ENCODE results near the gene CMIP. TPM values are rescaled to one million over a fixed set of nuclear protein-coding genes. Genes with fewer than 3 reads are reported as not detected.
A peak's percentile ranks its signal among the peaks of the same experiment; 100 is the strongest.

CMIP gene
- total RNA-seq, 1 donor from 2014 or later: 46.6 TPM

DNA sequence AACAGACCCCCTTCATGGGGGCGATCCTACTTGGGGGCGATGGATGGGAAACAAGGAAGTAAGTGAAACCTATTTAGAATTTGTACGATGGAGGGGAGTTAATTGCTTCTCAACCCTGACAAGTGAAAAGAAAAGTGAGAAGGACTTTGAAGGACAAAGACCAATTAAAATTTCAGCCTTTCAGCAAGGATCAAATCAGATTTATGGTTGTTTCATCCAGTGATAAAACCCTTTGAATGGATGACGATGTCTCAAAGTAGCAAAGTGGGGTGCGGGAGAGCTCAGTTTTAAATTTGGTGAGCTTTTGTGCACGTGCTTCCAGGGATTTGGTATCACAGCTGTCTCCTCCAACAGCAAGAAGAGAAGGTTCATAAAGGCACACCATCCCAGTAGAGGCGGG, 51.7 kb downstream of the CMIP start:
- Mint-ChIP-seq H3K9me3 (no peaks in the 10 kb centered on the region), H3K4me1 (ENCODE audit: unreplicated experiment) (peaks cover 51% of the 10 kb centered on the region), H3K4me3 (no peak overlapping the region), H3K36me3 (peaks cover 9% of the 10 kb centered on the region), H3K27me3 (no peaks in the 10 kb centered on the region), H3K27ac (no peak overlapping the region)
- DNase-seq (ENCODE audit: extremely low spot score, unreplicated experiment): no peak
- TF ChIP-seq CTCF (conservative IDR thresholded peaks at IDR 0.05): no peak

DNA sequence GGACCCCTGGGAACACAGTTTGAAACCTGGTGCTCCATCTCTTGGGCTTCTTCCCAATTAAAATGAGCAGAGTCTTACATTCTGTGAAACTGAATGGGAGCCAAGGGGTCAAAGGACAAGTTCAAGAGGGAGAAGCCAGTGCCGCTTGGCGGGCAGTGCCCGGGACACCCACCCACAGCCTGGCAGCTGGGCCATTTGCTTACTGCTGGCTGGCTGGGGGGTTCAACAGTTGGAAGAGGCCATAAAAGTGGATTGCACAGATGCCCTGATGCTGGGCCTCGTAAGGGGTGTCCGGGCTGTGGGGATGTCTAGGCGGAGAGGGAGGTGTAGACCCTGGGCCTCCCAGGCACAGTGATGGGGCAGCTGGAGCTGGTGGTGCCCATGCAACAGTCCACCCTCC, 52.1 kb downstream of the CMIP start:
- H3K4me3 Mint-ChIP-seq: no peak overlapping the region
- H3K27ac Mint-ChIP-seq: no peak overlapping the region
- H3K4me1 Mint-ChIP-seq (ENCODE audit: unreplicated experiment): peaks cover 46% of the 10 kb centered on the region
- DNase-seq (ENCODE audit: extremely low spot score, unreplicated experiment): no peak
- H3K27me3 Mint-ChIP-seq: no peaks in the 10 kb centered on the region
- peaks cover 9% of the 10 kb centered on the region for H3K36me3 Mint-ChIP-seq
- no peaks in the 10 kb centered on the region for H3K9me3 Mint-ChIP-seq
- no peak for TF ChIP-seq CTCF (conservative IDR thresholded peaks at IDR 0.05)

GRCh38 chr16:81497690-81498089, 53.1 kb downstream of the CMIP start:
- no peak for DNase-seq (ENCODE audit: extremely low spot score, unreplicated experiment)
- peak; percentile 38 for TF ChIP-seq CTCF (conservative IDR thresholded peaks at IDR 0.05)
- Mint-ChIP-seq H3K9me3 (no peaks in the 10 kb centered on the region), H3K27ac (peak overlapping the region; percentile 1), H3K4me1 (ENCODE audit: unreplicated experiment) (peaks cover 43% of the 10 kb centered on the region), H3K36me3 (peaks cover 9% of the 10 kb centered on the region), H3K4me3 (no peak overlapping the region), H3K27me3 (no peaks in the 10 kb centered on the region)

DNA sequence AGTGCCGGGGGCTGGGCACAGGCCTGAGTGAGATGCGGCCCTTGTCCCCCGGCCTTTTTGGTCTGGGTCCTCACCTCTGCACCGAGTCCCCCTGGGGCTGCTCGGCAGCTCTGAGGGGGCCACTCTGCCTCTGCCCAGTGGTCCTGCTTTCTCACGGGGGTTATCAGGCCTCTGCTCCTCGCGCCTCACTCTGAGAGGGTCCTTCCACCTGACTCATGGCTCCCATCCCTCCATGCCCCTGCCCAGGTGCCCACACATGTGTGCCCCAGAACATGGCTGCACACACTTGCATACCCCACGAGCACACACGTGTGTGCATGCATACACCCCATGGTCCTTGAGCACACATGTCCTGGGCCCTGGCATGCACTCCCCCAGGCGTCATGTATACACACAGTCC, 53.7 kb downstream of the CMIP start:
- no peak for TF ChIP-seq CTCF (conservative IDR thresholded peaks at IDR 0.05)
- Mint-ChIP-seq H3K36me3 (peaks cover 9% of the 10 kb centered on the region), H3K27ac (peak overlapping the region; percentile 77), H3K27me3 (no peaks in the 10 kb centered on the region), H3K4me1 (ENCODE audit: unreplicated experiment) (peaks cover 47% of the 10 kb centered on the region), H3K9me3 (no peaks in the 10 kb centered on the region), H3K4me3 (no peak overlapping the region)
- DNase-seq (ENCODE audit: extremely low spot score, unreplicated experiment): no peak

DNA sequence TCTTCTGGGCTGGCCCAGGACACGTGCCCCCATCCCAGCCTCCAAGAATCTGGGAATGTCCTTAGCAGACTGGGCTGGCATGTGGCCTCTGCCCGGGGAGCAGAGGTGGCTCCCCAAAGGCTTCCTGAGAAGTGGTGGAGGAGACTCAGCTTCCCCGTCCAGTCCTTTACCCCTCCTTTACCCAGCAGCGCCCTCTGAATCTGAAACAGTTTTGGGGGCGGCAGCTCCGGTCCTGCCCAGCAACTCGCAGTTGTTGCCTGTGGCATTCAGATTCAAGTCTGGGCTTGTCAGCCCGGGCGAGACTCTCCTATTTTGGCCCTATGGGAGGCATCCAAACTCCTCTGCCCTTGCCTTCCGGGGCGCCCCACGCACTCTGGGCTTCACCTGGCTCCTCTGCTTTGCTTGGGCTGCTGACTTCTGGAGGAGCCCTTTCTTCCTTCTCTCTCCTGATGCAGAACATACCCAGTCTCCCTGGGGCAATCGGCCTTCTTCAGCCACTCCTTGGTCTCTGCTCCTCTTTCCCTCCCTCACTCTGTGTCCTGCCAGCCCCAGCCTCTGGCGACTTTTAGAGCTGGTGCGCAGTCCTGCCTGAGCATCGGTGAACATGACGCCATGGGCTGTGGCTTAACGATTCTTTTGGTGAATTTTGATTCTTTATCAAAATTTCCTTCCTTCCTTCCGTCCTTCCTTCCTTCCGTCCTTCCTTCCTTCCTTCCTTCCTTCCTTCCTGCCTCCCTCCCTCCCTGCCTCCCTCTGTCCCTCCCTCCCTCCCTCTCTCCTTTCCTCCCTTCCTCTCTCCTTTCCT, 55.2 kb downstream of the CMIP start:
- no peak for DNase-seq (ENCODE audit: extremely low spot score, unreplicated experiment)
- H3K4me3 Mint-ChIP-seq: no peak overlapping the region
- H3K27me3 Mint-ChIP-seq: no peaks in the 10 kb centered on the region
- H3K36me3 Mint-ChIP-seq: peaks cover 9% of the 10 kb centered on the region
- H3K9me3 Mint-ChIP-seq: no peaks in the 10 kb centered on the region
- no peak for TF ChIP-seq CTCF (conservative IDR thresholded peaks at IDR 0.05)
- peak overlapping the region; percentile 62 for H3K27ac Mint-ChIP-seq
- peaks cover 40% of the 10 kb centered on the region for H3K4me1 Mint-ChIP-seq (ENCODE audit: unreplicated experiment)
